HG03442 (cell line): Measurements from ENCODE around the gene TMEM44.

Experiments used
- ATAC-seq: cut with Tn5 transposase; IDR thresholded peaks from one replicate; pipeline ENCODE4 v1.9.1; 2021; ENCODE audit warnings: mild to moderate bottlenecking, moderate library complexity; ENCODE audit not compliant: unreplicated experiment

Gene TMEM44

GRCh38 chr3:194584320-194584776, 48.9 kb downstream of the TMEM44 start:
- ATAC-seq: no peak

- ATAC-seq: no peak
Observed at GRCh38 chr3:194582196-194582905, 50.9 kb downstream of the TMEM44 start.

GRCh38 chr3:194579091-194579606, 54.1 kb downstream of the TMEM44 start:
- no peak for ATAC-seq

GRCh38 chr3:194577986-194578905, 55.0 kb downstream of the TMEM44 start:
- no peak for ATAC-seq

GRCh38 chr3:194575484-194576210, 57.6 kb downstream of the TMEM44 start:
- no peak for ATAC-seq

GRCh38 chr3:194574639-194575483, 58.4 kb downstream of the TMEM44 start:
- no peak for ATAC-seq

- ATAC-seq: peak; percentile 79
Observed at GRCh38 chr3:194573680-194574437, 59.4 kb downstream of the TMEM44 start.

- no peak for ATAC-seq
Observed at GRCh38 chr3:194572944-194573491, 60.2 kb downstream of the TMEM44 start.

GRCh38 chr3:194572143-194572789, 61.0 kb downstream of the TMEM44 start:
- ATAC-seq: no peak

- ATAC-seq: no peak
Observed at GRCh38 chr3:194571491-194572142, 61.6 kb downstream of the TMEM44 start.

- ATAC-seq: no peak
Observed at GRCh38 chr3:194570898-194571297, 62.3 kb downstream of the TMEM44 start.

- ATAC-seq: no peak
Observed at GRCh38 chr3:194570235-194570634, 63.0 kb downstream of the TMEM44 start.

GRCh38 chr3:194569252-194569651, 64.0 kb downstream of the TMEM44 start:
- ATAC-seq: no peak

- no peak for ATAC-seq
Observed at GRCh38 chr3:194565597-194566190, 67.5 kb downstream of the TMEM44 start.

GRCh38 chr3:194562986-194563385, 70.2 kb downstream of the TMEM44 start:
- no peak for ATAC-seq

- no peak for ATAC-seq
Observed at GRCh38 chr3:194561306-194561974, 71.8 kb downstream of the TMEM44 start.

- ATAC-seq: no peak
Observed at GRCh38 chr3:194560047-194560446, 73.2 kb downstream of the TMEM44 start.
